Putamen (tissue), 1 donor: Measurements from ENCODE around the gene ENTPD5.
"Not testable (repeated sequence)": the region's sequence is repeated elsewhere in the genome, so short reads cannot be mapped to it uniquely, and the experiment has no call there.

Experiments used
- DNase-seq: peaks from one replicate; pipeline ENCODE4 v3.0.0-alpha.2; 2016; ENCODE audit warnings: low spot score

The ENTPD5 gene

GRCh38 chr14:74008843-74009499 is 10.1 kb downstream of the ENTPD5 start:
- DNase-seq: no peak

- not testable (repeated sequence) for DNase-seq
Measured at GRCh38 chr14:74005664-74006063, 13.4 kb downstream of the ENTPD5 start.

GRCh38 chr14:73998726-73999125 is 20.4 kb downstream of the ENTPD5 start:
- no peak for DNase-seq

DNA sequence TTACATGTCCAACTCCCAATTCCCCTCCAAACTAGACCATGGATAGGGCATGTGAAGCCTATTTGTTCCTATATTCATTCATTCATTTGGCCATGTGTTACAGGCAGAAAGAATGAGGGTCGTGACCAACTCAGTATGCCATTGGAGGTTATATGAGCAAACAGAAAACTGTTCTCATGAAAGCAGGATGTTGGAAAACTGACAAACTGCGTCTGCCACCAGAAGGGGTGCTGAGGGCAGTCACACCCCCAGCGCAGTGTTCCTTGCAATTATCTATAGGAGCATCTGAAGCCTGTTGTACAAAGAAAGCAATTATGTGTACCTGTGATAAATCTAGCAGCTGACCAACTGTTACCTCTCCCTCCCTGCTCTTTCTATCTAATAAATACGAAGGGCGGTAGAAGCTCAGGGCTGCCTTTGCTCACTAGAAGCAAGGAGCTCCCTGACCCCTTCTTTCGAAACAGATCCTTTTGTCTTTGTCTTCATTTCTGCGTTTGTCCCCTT is 21.1 kb downstream of the ENTPD5 start:
- DNase-seq: no peak

DNA sequence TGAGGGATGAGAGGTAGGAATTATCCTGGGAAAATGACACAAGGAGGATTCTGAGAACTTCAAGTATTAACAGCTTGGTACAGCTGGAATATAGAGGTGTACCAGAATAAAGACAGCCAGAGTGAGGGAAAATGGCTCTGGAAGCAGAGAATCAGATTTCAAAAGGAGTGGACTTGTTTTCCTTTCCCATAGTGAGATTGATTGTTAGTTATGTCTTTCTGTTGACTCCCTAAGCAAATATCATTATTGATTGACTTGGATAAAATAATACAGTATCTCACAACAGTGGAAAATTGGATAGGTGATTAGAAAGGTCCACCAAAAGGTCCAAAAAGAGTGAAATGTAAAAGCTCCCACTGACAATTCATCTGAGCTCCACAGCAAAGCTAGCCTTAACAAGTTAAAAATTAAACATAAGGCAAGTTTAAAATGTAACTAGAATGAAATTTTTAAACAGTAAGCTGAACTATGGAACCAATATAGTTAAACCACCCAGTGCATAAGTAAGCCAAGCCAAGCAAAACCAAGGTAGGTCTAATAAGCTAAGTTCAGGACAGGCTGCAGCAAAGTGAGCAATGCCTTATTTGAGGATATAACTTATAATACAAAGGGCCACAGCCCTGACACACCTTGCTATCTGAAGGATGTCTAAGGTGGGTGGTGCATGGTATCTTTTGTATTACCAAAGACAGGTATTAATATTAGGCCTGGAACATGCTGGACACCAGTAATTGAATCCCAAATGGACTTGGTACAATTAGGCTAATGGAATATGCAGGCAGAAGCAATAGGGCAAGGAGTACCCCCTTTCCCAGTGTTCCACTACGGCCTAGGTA is 21.8 kb downstream of the ENTPD5 start:
- no peak for DNase-seq

DNA sequence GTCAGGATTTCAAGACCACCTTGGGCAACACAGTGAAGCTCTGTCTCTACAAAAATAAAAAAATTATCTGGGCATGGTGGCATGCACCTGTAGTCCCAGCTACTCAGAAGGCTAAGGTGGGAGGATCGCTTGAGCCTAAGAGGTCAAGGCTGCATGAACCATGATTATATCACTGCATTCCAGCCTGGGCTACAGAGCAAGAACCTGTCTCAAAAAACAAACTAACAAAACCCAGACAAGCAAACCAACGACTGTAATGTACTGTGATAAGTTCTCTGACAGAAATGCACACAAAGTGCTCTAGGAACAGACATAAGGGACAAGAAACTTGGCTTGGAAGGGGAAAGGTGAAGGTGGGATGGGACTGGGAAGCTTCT is 22.4 kb downstream of the ENTPD5 start:
- no peak for DNase-seq

DNA sequence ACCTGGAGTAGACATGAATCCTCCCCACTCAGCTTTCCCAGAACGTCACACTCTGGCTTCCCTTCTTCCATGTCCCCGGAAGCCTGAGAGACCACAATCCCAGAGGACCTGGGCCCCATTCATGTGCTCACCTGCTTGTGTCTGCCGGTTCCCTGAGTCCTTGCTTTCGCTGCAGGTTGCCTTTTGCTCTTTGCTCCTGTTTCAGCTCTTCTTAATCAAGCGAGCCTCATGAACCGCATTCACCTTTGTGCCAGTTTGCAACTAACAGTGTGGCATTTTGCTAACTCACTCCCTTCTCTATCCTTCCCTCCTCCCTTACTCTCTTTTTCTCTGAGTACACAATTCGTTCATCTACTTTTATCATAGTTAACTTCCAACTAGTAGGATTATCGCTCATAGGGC is 23.1 kb downstream of the ENTPD5 start:
- no peak for DNase-seq

GRCh38 chr14:73994926-73995325 is 24.2 kb downstream of the ENTPD5 start:
- DNase-seq: not testable (repeated sequence)

GRCh38 chr14:73991092-73991491 is 28.0 kb downstream of the ENTPD5 start:
- no peak for DNase-seq

DNA sequence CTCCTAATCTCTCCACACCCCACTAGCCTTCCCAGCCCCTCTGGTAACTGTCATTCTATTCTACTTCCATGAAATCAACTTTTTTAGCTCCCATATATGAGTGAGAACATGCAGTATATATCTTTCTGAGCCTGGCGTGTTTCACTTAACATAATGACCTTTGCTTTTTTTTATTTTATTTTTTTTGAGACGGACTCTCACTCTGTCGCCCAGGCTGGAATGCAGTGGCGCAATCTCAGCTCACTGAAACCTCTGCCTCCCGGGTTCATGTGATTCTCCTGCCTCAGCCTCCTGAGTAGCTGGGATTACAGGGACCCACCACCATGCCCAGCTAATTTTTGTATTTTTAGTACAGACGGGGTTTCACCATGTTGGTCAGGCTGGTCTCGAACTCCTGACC is 30.4 kb downstream of the ENTPD5 start:
- not testable (repeated sequence) for DNase-seq

DNA sequence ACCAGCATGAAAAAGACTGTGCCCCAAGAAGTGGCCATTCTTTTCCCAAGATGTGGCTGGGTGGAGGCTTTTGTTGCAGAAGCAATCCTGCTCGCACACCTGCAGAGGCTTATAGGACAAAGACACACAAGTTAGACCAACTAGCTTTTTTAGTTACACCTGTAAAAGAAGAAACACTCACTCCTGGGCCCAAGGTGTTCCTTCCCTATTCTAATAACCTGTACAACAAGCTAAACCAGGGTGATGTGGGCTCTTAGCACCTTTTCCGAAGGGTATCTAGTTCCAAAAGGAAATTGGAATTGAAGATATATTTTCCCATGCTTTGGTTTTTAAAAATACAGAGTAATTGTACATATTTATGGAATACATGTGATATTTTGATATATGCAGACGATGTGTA is 31.0 kb downstream of the ENTPD5 start:
- no peak for DNase-seq

GRCh38 chr14:73977896-73978295 is 41.2 kb downstream of the ENTPD5 start:
- DNase-seq: no peak

DNA sequence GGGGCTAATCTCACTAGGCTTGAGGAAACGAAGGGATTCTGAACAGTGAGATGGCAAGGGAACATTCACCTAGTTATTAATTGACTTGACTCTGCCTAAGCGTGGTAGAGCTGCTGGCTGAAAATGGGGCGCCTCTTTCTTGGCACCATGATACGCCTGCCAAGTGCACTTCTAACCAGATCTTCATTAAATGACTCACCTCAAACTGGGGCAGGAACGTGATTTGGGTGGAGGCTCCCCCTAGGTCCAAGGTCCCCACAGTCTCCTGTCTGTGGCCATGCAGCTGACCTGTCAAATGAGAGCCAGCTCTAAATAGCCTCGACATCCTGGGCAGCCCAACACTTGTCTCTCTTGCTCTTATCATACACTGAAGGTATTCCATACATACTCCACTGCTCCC is 43.0 kb downstream of the ENTPD5 start:
- DNase-seq: no peak

- DNase-seq: no peak
Measured at GRCh38 chr14:73973497-73973896, 45.6 kb downstream of the ENTPD5 start.

GRCh38 chr14:73968885-73969284 is 50.2 kb downstream of the ENTPD5 start:
- DNase-seq: no peak

DNA sequence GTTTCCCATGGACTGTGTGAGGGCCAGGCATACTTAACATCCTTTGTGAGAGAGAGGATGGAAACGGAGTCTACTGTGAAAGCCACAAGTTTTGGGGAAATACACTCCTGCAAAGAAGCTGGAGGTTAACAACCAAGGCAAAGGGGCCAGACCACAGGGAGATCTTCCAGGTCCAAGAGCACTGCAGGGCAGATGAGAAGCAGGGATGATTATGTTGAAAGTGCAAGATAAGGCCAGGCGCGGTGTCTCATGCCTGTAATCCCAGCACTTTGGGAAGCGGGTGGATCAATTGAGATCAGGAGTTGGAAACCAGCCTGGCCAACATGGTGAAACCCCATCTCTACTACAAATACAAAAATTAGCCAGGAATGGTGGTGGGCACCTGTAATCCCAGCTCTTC is 53.9 kb downstream of the ENTPD5 start:
- DNase-seq: no peak

DNA sequence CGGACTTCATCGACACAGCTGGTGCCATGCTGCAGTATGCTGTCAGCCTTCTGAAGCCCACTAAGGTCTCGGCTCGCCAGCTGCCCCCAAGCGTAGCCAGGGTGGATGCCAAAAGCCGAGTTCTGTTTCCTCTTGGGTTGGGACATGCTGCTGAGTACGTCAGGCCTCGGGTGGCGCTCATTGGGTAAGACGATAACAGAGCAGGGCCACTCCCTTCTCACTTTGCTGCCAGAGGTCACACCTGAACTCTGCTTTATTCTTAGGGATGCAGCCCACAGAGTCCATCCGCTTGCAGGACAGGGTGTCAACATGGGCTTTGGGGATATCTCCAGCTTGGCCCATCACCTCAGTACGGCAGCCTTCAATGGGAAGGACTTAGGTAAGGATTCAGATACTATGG is 57.9 kb downstream of the ENTPD5 start:
- DNase-seq: no peak

GRCh38 chr14:73958591-73958990 is 60.5 kb downstream of the ENTPD5 start:
- no peak for DNase-seq

GRCh38 chr14:73955674-73956073 is 63.4 kb downstream of the ENTPD5 start:
- DNase-seq: no peak

GRCh38 chr14:73953731-73954130 is 65.4 kb downstream of the ENTPD5 start:
- DNase-seq: no peak

DNA sequence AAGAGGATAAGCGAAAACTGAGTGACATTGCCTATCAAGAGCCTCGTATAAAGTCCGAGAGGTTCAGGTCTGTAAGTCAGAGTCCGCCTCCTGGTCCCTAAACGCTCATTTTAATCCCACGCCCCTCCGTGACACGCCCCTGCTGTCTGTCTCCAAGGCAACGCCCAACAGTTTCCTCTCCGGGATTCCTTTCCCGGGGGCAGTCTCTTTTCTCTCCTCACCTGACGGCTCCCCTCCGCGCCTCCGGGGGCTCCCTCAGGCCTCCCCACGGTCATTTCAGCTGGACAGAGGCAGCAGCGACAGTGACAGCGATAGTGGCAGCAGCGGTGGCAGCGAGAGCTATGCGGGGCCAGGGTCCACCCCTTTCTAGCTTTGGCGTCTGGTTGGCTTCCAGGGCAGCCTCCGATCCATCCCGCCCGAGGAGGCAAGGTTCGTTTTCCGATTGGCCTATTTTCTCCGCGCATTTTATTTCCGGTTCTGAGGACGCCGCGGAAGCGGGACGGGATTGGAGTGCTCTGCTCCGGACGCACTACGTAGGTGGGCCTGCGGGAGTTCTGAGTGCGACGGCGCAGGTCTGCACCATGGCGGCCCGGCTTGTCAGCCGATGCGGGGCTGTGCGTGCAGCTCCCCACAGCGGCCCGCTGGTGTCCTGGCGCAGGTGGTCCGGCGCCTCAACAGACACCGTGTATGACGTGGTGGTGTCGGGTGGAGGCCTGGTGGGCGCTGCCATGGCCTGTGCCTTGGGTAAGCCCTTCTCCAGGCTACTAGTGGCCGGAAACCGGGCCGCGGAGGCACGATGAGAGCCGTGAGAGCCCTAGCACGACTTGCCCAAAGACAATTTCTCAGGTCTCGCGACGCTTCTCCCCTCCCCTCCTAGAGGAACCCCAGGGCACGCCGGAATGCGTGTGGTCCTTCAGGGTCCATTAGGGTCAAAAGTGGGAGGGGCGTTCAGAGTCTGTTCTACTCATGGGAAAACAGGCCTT is 69.0 kb downstream of the ENTPD5 start, which contains the start of the genes COQ6 and FAM161B:
Gene COQ6 (plus strand): TSS at position 551 of the 983 bp plus-strand sequence. CDS start 31 bp downstream, at position 582.
Gene FAM161B (minus strand): TSS at position 343 of the 983 bp plus-strand sequence. CDS start 68 bp downstream, at position 275.
- DNase-seq: peak; percentile 97

DNA sequence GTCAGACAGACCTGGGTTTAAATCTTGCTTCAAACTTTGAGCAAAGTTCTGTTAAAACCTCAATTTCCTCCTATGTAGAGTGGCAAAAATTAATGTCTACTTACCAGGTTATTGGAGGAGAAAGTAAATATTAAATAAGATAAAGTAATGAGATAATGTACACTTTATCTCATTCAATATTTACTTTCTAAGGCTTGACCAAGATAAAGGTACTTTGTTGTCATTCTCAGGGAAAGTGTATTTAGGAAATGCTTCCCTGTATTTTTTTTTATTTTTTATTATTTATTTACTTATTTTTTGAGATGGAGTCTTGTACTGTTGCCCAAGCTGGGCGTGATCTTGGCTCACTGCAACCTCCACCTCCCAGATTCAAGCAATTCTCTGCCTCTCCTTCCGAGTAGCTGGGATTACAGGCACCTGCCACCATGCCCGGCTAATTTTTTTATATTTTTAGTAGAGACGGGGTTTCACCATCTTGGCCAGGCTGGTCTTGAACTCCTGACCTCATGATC is 73.9 kb downstream of the ENTPD5 start:
- no peak for DNase-seq
